SK-N-SH treated with all-trans-retinoic acid at 6 μM for 48 hours (cell line): Measurements from ENCODE around the gene BCDIN3D.

Source experiments
- ARNTL ChIP-seq: fragments of 450-650 bp; formaldehyde crosslinking; IDR thresholded peaks from 2 replicates; pipeline ENCODE4 v1.5.0; 2020; ENCODE audit warnings: low read depth, mild to moderate bottlenecking, moderate library complexity, borderline replicate concordance
- CSDC2 ChIP-seq: fragments of 250-450 bp; sonication (Bioruptor Pico); IDR thresholded peaks from 2 replicates; pipeline ENCODE4 v1.5.0; 2020; ENCODE audit warnings: mild to moderate bottlenecking, moderate library complexity
- ESRRG ChIP-seq: fragments of 250-450 bp; sonication (Bioruptor Pico); IDR thresholded peaks from 2 replicates; pipeline ENCODE4 v1.6.1; 2021; ENCODE audit warnings: mild to moderate bottlenecking
- PATZ1 ChIP-seq: fragments of 250-450 bp; sonication (Bioruptor Pico); IDR thresholded peaks from 2 replicates; pipeline ENCODE4 v1.8.0; 2020; ENCODE audit warnings: mild to moderate bottlenecking, moderate library complexity, borderline replicate concordance

GRCh38 chr12:49865109-49865781 is 22.3 kb upstream of the BCDIN3D start:
- no peak for TF ChIP-seq ESRRG (CRISPR knock-in tag)
- TF ChIP-seq CSDC2: no peak
- no peak for TF ChIP-seq ARNTL
- TF ChIP-seq PATZ1: no peak
